Measurements from ENCODE around the gene C1orf53. TPM values are rescaled to one million over a fixed set of nuclear protein-coding genes. Genes with fewer than 3 reads are reported as not detected.
"Not testable (repeated sequence)": the region's sequence is repeated elsewhere in the genome, so short reads cannot be mapped to it uniquely, and the experiment has no call there.

The C1orf53 gene
- total and polyA plus RNA-seq, 9 of the 15 experiments (the other 6 are each of a cell fraction or from before 2014, with no cell fraction given), result 0.31 to 3.2 (median 2.3) TPM

- in situ Hi-C loops (cut with MboI), result not testable (repeated sequence)
Observed at GRCh38 chr1:197855751-197856150, 46.7 kb upstream of the C1orf53 start.

GRCh38 chr1:197857477-197857876 is 45.0 kb upstream of the C1orf53 start:
- Histone ChIP-seq H4K20me1 (replicated peaks; ENCODE audit: control insufficient read depth, insufficient read depth, low read length) (no peaks in the 10 kb centered on the region), H3K79me2 (ENCODE audit: control insufficient read depth, insufficient read depth, low read length) (no peaks in the 10 kb centered on the region), H3K4me3 (no peak overlapping the region), H3K9me1 (ENCODE audit: control insufficient read depth, insufficient read depth, low read length) (no peaks in the 10 kb centered on the region), H3K27ac (ENCODE audit: extremely low read depth, low read depth, low read length) (no peak overlapping the region), H3K9ac (ENCODE audit: insufficient read depth in 1 of 2, low read depth in 2 of 2, low read length in 2 of 2) (no peak overlapping the region), H3K9me3 (replicated peaks; ENCODE audit: control insufficient read depth, insufficient read depth, low read depth, low read length) (no peaks in the 10 kb centered on the region), H3K36me3 (ENCODE audit: control insufficient read depth, insufficient read depth, low read length) (no peaks in the 10 kb centered on the region), H3K4me2 (ENCODE audit: insufficient read depth, low read length) (no peak overlapping the region), H3K4me1 (replicated peaks in 1 of 2; ENCODE audit: control insufficient read depth in 2 of 2, insufficient read depth in 2 of 2, low read length in 2 of 2) (no peaks in the 10 kb centered on the region), H3K27me3 (ENCODE audit: control insufficient read depth in 2 of 2, insufficient read depth in 2 of 2, low read length in 2 of 2) (no peaks in the 10 kb centered on the region), H2AFZ (ENCODE audit: low read depth, low read length) (no peak overlapping the region)
- in situ Hi-C loops (cut with MboI) (no loop called here), intact Hi-C loops (cut with micrococcal nuclease) (no loop called here)
- ATAC-seq, result no peak
- 13% methylated on average over 2 of the region's 2 CpGs for WGBS (ENCODE audit: insufficient coverage, low coverage, missing lambda C conversion rate)
- FAIRE-seq, result no peak
- no TSS peak for BruUV-seq (replicated peaks)
- TF ChIP-seq SPI1 (IDR thresholded peaks at IDR 0.05; ENCODE audit: borderline replicate concordance, low read depth, low read length) (peak; percentile 45; the same call in 1 of the 2 replicates), PRMT5 (CRISPR knock-in tag; IDR thresholded peaks at IDR 0.05) (no peak)
- CTCF ChIA-PET (ENCODE audit: low intra/inter-chr PET ratio), result no interaction called here
- no peak for DNase-seq (ENCODE audit: extremely low read depth in 1 of 4, low spot score in 3 of 4)
- POLR2A ChIA-PET, result interaction anchor here (0.9 kb wide), 1 partner anchor 11 kb away, joined by 3 read pairs; no protein-coding TSS in a partner anchor

More at GRCh38 chr1:197855751-197856150, 46.7 kb upstream of the C1orf53 start:
- FAIRE-seq; H2AFZ ChIP-seq (ENCODE audit: low read depth, low read length); H3K9me1 ChIP-seq (ENCODE audit: control insufficient read depth, insufficient read depth, low read length); H3K27ac ChIP-seq (ENCODE audit: extremely low read depth, low read depth, low read length); H4K20me1 ChIP-seq (replicated peaks; ENCODE audit: control insufficient read depth, insufficient read depth, low read length); H3K4me2 ChIP-seq (ENCODE audit: insufficient read depth, low read length); H3K27me3 ChIP-seq (ENCODE audit: control insufficient read depth in 2 of 2, insufficient read depth in 2 of 2, low read length in 2 of 2); H3K79me2 ChIP-seq (ENCODE audit: control insufficient read depth, insufficient read depth, low read length); H3K4me1 ChIP-seq (replicated peaks in 1 of 2; ENCODE audit: control insufficient read depth in 2 of 2, insufficient read depth in 2 of 2, low read length in 2 of 2); H3K9me3 ChIP-seq (replicated peaks; ENCODE audit: control insufficient read depth, insufficient read depth, low read depth, low read length); ATAC-seq; BruUV-seq (replicated peaks); intact Hi-C loops (cut with micrococcal nuclease); DNase-seq (ENCODE audit: extremely low read depth in 1 of 4, low spot score in 3 of 4); H3K4me3 ChIP-seq; CTCF ChIA-PET (ENCODE audit: low intra/inter-chr PET ratio); H3K36me3 ChIP-seq (ENCODE audit: control insufficient read depth, insufficient read depth, low read length); H3K9ac ChIP-seq (ENCODE audit: insufficient read depth in 1 of 2, low read depth in 2 of 2, low read length in 2 of 2): not testable (repeated sequence)
- WGBS (ENCODE audit: insufficient coverage, low coverage, missing lambda C conversion rate), result 8% methylated on average over 2 of the region's 2 CpGs
- TF ChIP-seq ZNF146 (CRISPR knock-in tag; IDR thresholded peaks at IDR 0.05; ENCODE audit: unreplicated experiment), result peak; percentile 93
- POLR2A ChIA-PET, result interaction anchor here (1.0 kb wide), 1 partner anchor 9 kb away, joined by 4 read pairs; no protein-coding TSS in a partner anchor
